IgD-negative memory B cell (primary cell): ENCODE results near the gene NDE1. TPM values are rescaled to one million over a fixed set of nuclear protein-coding genes. Genes with fewer than 3 reads are reported as not detected.

Source experiments
- polyA plus RNA-seq: library from polyadenylated mRNA; unstranded; fragments of 300-500 nt; fragmentation: Illumina TruSeq; gene quantifications from one replicate; pipeline ENCODE4 v1.2.3, GENCODE V29; 2021

The NDE1 gene
- polyA plus RNA-seq, 1 donor from 2014 or later: 79.2 TPM

Other genes with a start within 250 kb of the NDE1 start
- gene BMERB1, start 215.7 kb upstream of the NDE1 start, polyA plus RNA-seq: 4.2 TPM
- 38.4 TPM for gene MARF1, start 7.1 kb upstream of the NDE1 start, polyA plus RNA-seq
- 3.9 TPM for gene MYH11, start 206.8 kb downstream of the NDE1 start, polyA plus RNA-seq
- gene CEP20, start 238.4 kb downstream of the NDE1 start, polyA plus RNA-seq: 28.1 TPM